Measurements from ENCODE around the gene NBL1. TPM values are rescaled to one million over a fixed set of nuclear protein-coding genes. Genes with fewer than 3 reads are reported as not detected.

Gene NBL1
- total RNA-seq: 100 to 1,000 TPM in 2 of 8 experiments, 10 to 100 TPM in 2, 1 to 10 TPM in 3, under 1 TPM in 1; 0.78 to 149 (median 11.6) TPM

GRCh38 chr1:19643602-19644394 is at the start of gene NBL1:
Gene NBL1 (plus strand): TSS chr1:19644311. CDS start chr1:19655031, 10,720 bp downstream.
- Histone ChIP-seq H3K4me3 (peak within 1 kb of the TSS; percentile 35 to 48 (median 39)), H3K4me1 (replicated peaks in 1 of 2) (peaks cover 0 to 8% of the 10 kb centered on the region in 2 donors), H3K27ac (no peak within 1 kb of the TSS)
- peak; percentile 48 to 83 (median 78) for ATAC-seq (replicated peaks in 6 of 8)
- in situ Hi-C loops (cut with MboI; ENCODE audit: low pct_unique_long_range_greater_than_20kb in 2 of 9, low sequenced_read_pairs in 9 of 9, unreplicated experiment in 9 of 9): loop anchor here in 2 of 9 experiments (25.0 kb wide), 1 partner anchor 256 kb away; no protein-coding TSS in a partner anchor
- WGBS, 10 experiments: 0 to 30% (median 5%) methylated on average over 4 to 23 of the region's 90 CpGs; no CpG with 5 or more reads in 4 of the 10 experiments

GRCh38 chr1:19596065-19596713 is 47.9 kb upstream of the NBL1 start:
- peak; percentile 15 to 39 (median 24) for ATAC-seq (replicated peaks in 6 of 8)
- Histone ChIP-seq H3K4me3 (peak overlapping the region; percentile 68 to 84 (median 78)), H3K4me1 (replicated peaks in 1 of 2) (peaks cover 15% of the 10 kb centered on the region in 2 donors), H3K27ac (peak overlapping the region; percentile 86)
- in situ Hi-C loops (cut with MboI; ENCODE audit: low pct_unique_long_range_greater_than_20kb in 2 of 9, low sequenced_read_pairs in 9 of 9, unreplicated experiment in 9 of 9): no loop called here
- 2 to 20% (median 7%) methylated on average over 2 to 11 of the region's 11 CpGs for WGBS, 10 experiments

GRCh38 chr1:19596714-19597495 is 47.2 kb upstream of the NBL1 start:
- ATAC-seq (replicated peaks in 6 of 8): peak; percentile 88 to 96 (median 94)
- 0 to 3% (median 0%) methylated on average over 3 to 27 of the region's 65 CpGs; no CpG with 5 or more reads in 2 of the 10 experiments for WGBS, 10 experiments
- H3K4me1 ChIP-seq (replicated peaks in 1 of 2): peaks cover 15% of the 10 kb centered on the region in 2 donors
- in situ Hi-C loops (cut with MboI; ENCODE audit: low pct_unique_long_range_greater_than_20kb in 2 of 9, low sequenced_read_pairs in 9 of 9, unreplicated experiment in 9 of 9): no loop called here
- H3K27ac ChIP-seq: peak overlapping the region; percentile 86 to 89
- peak overlapping the region; percentile 68 to 84 (median 78) for H3K4me3 ChIP-seq

GRCh38 chr1:19597496-19598309 is 46.4 kb upstream of the NBL1 start:
- 8 to 78% (median 21%) methylated on average over 2 to 18 of the region's 18 CpGs for WGBS, 10 experiments
- Histone ChIP-seq H3K4me3 (peak overlapping the region; percentile 68 to 84 (median 78)), H3K4me1 (replicated peaks in 1 of 2) (peaks cover 15% of the 10 kb centered on the region in 2 donors), H3K27ac (peak overlapping the region; percentile 75 to 89)
- in situ Hi-C loops (cut with MboI; ENCODE audit: low pct_unique_long_range_greater_than_20kb in 2 of 9, low sequenced_read_pairs in 9 of 9, unreplicated experiment in 9 of 9): no loop called here
- ATAC-seq (replicated peaks in 6 of 8): peak in 3 of 8 experiments; percentile 2 to 9 (median 4)

GRCh38 chr1:19599810-19600209 is 44.3 kb upstream of the NBL1 start:
- 83 to 100% (median 93%) methylated on average over 2 to 3 of the region's 3 CpGs; no CpG with 5 or more reads in 2 of the 10 experiments for WGBS, 10 experiments

GRCh38 chr1:19602486-19602885 is 41.6 kb upstream of the NBL1 start:
- ATAC-seq (replicated peaks in 6 of 8): no peak
- H3K4me1 ChIP-seq (replicated peaks in 1 of 2): peaks cover 7% of the 10 kb centered on the region in 2 donors
- in situ Hi-C loops (cut with MboI; ENCODE audit: low pct_unique_long_range_greater_than_20kb in 2 of 9, low sequenced_read_pairs in 9 of 9, unreplicated experiment in 9 of 9): no loop called here
- H3K4me3 ChIP-seq: no peak overlapping the region
- H3K27ac ChIP-seq: no peak overlapping the region
- WGBS, 10 experiments: 50 to 100% (median 93%) methylated on average over 2 to 4 of the region's 4 CpGs

More at GRCh38 chr1:19599810-19600209, 44.3 kb upstream of the NBL1 start:
- Histone ChIP-seq H3K4me1 (replicated peaks in 1 of 2) (peaks cover 15% of the 10 kb centered on the region in 2 donors), H3K4me3 (no peak overlapping the region), H3K27ac (no peak overlapping the region)
- no peak for ATAC-seq (replicated peaks in 6 of 8)
- in situ Hi-C loops (cut with MboI; ENCODE audit: low pct_unique_long_range_greater_than_20kb in 2 of 9, low sequenced_read_pairs in 9 of 9, unreplicated experiment in 9 of 9): no loop called here

GRCh38 chr1:19605967-19606366 is 38.1 kb upstream of the NBL1 start:
- in situ Hi-C loops (cut with MboI; ENCODE audit: low pct_unique_long_range_greater_than_20kb in 2 of 9, low sequenced_read_pairs in 9 of 9, unreplicated experiment in 9 of 9): no loop called here
- WGBS, 10 experiments: 40 to 100% (median 90%) methylated on average over 1 of the region's 1 CpG; no CpG with 5 or more reads in 1 of the 10 experiments
- no peak for ATAC-seq (replicated peaks in 6 of 8)
- Histone ChIP-seq H3K4me3 (no peak overlapping the region), H3K4me1 (replicated peaks in 1 of 2) (no peaks in the 10 kb centered on the region), H3K27ac (no peak overlapping the region)

GRCh38 chr1:19606817-19607642 is 37.1 kb upstream of the NBL1 start:
- 21 to 100% (median 89%) methylated on average over 2 to 4 of the region's 4 CpGs for WGBS, 10 experiments
- ATAC-seq (replicated peaks in 6 of 8): no peak
- Histone ChIP-seq H3K4me3 (no peak overlapping the region), H3K27ac (no peak overlapping the region), H3K4me1 (replicated peaks in 1 of 2) (no peaks in the 10 kb centered on the region)
- in situ Hi-C loops (cut with MboI; ENCODE audit: low pct_unique_long_range_greater_than_20kb in 2 of 9, low sequenced_read_pairs in 9 of 9, unreplicated experiment in 9 of 9): no loop called here

- no peak for ATAC-seq (replicated peaks in 6 of 8)
- Histone ChIP-seq H3K27ac (no peak overlapping the region), H3K4me1 (replicated peaks in 1 of 2) (no peaks in the 10 kb centered on the region), H3K4me3 (no peak overlapping the region)
- in situ Hi-C loops (cut with MboI; ENCODE audit: low pct_unique_long_range_greater_than_20kb in 2 of 9, low sequenced_read_pairs in 9 of 9, unreplicated experiment in 9 of 9): no loop called here
- WGBS, 10 experiments: 89 to 100% (median 96%) methylated on average over 2 to 12 of the region's 12 CpGs
These were observed 35.9 kb upstream of the NBL1 start for GRCh38 chr1:19608232-19608631.

- no peak overlapping the region for H3K4me3 ChIP-seq
- in situ Hi-C loops (cut with MboI; ENCODE audit: low pct_unique_long_range_greater_than_20kb in 2 of 9, low sequenced_read_pairs in 9 of 9, unreplicated experiment in 9 of 9): no loop called here
- ATAC-seq (replicated peaks in 6 of 8): no peak
- 40 to 100% (median 81%) methylated on average over 1 to 7 of the region's 8 CpGs for WGBS, 10 experiments
- H3K4me1 ChIP-seq (replicated peaks in 1 of 2): no peaks in the 10 kb centered on the region
- no peak overlapping the region for H3K27ac ChIP-seq
These were observed 33.7 kb upstream of the NBL1 start for GRCh38 chr1:19610282-19610981.

- H3K27ac ChIP-seq: no peak overlapping the region
- WGBS, 10 experiments: 80 to 100% (median 91%) methylated on average over 1 to 5 of the region's 5 CpGs; no CpG with 5 or more reads in 1 of the 10 experiments
- H3K4me3 ChIP-seq: no peak overlapping the region
- peaks cover 4 to 7% of the 10 kb centered on the region in 2 donors for H3K4me1 ChIP-seq (replicated peaks in 1 of 2)
- ATAC-seq (replicated peaks in 6 of 8): no peak
- in situ Hi-C loops (cut with MboI; ENCODE audit: low pct_unique_long_range_greater_than_20kb in 2 of 9, low sequenced_read_pairs in 9 of 9, unreplicated experiment in 9 of 9): no loop called here
These were observed 31.6 kb upstream of the NBL1 start for GRCh38 chr1:19612530-19612929.

All from motor neuron (in vitro differentiated cells).